ENCODE measurements around the gene MEN1.

Gene MEN1

GRCh38 chr11:64776425-64776824 is 33.9 kb downstream of the MEN1 start (continued):
- no peak for TF ChIP-seq CSDC2 (CRISPR knock-in tag; IDR thresholded peaks at IDR 0.05)
- no peak for TF ChIP-seq ESRRG (CRISPR knock-in tag; IDR thresholded peaks at IDR 0.05)
- TF ChIP-seq PPARA (CRISPR knock-in tag; IDR thresholded peaks at IDR 0.05; ENCODE audit: borderline replicate concordance), result no peak
- TF ChIP-seq ZFP30 (CRISPR knock-in tag; IDR thresholded peaks at IDR 0.05), result no peak
- no peak for TF ChIP-seq CSRNP3 (CRISPR knock-in tag; IDR thresholded peaks at IDR 0.05)

- ATAC-seq, result no peak
- TF ChIP-seq CSDC2 (CRISPR knock-in tag; IDR thresholded peaks at IDR 0.05) (no peak), TCF4 (CRISPR knock-in tag; IDR thresholded peaks at IDR 0.05; ENCODE audit: borderline replicate concordance) (no peak), SNAI2 (CRISPR knock-in tag; IDR thresholded peaks at IDR 0.05) (no peak), RARB (CRISPR knock-in tag; IDR thresholded peaks at IDR 0.05) (no peak), ZNF8 (CRISPR knock-in tag; IDR thresholded peaks at IDR 0.05) (no peak), ZFP30 (CRISPR knock-in tag; IDR thresholded peaks at IDR 0.05) (no peak), TSHZ2 (CRISPR knock-in tag; IDR thresholded peaks at IDR 0.05) (no peak), TOX (CRISPR knock-in tag; IDR thresholded peaks at IDR 0.05; ENCODE audit: borderline replicate concordance) (no peak), ZC3H10 (CRISPR knock-in tag; IDR thresholded peaks at IDR 0.05) (no peak), ZNF565 (CRISPR knock-in tag; conservative IDR thresholded peaks at IDR 0.05; ENCODE audit: low read depth) (no peak), PATZ1 (CRISPR knock-in tag; IDR thresholded peaks at IDR 0.05; ENCODE audit: borderline replicate concordance) (no peak)
Measured at GRCh38 chr11:64774144-64774543, 36.2 kb downstream of the MEN1 start.

GRCh38 chr11:64772303-64773018 is 37.9 kb downstream of the MEN1 start:
- ATAC-seq, result no peak
- TF ChIP-seq RARB (CRISPR knock-in tag; IDR thresholded peaks at IDR 0.05), result no peak
- no peak for TF ChIP-seq ZNF70 (CRISPR knock-in tag; IDR thresholded peaks at IDR 0.05)
- no peak for TF ChIP-seq TSHZ2 (CRISPR knock-in tag; IDR thresholded peaks at IDR 0.05)
- no peak for TF ChIP-seq ZFP3 (CRISPR knock-in tag; IDR thresholded peaks at IDR 0.05)
- no peak for TF ChIP-seq CSDC2 (CRISPR knock-in tag; IDR thresholded peaks at IDR 0.05)
- no peak for TF ChIP-seq PATZ1 (CRISPR knock-in tag; IDR thresholded peaks at IDR 0.05; ENCODE audit: borderline replicate concordance)
- TF ChIP-seq CREB5 (CRISPR knock-in tag; IDR thresholded peaks at IDR 0.05; ENCODE audit: low read depth), result no peak
- no peak for TF ChIP-seq POU6F1 (CRISPR knock-in tag; IDR thresholded peaks at IDR 0.05; ENCODE audit: borderline replicate concordance, low read depth)
- no peak for TF ChIP-seq CSRNP3 (CRISPR knock-in tag; IDR thresholded peaks at IDR 0.05)
- no peak for TF ChIP-seq ZNF8 (CRISPR knock-in tag; IDR thresholded peaks at IDR 0.05)
- no peak for TF ChIP-seq ZC3H10 (CRISPR knock-in tag; IDR thresholded peaks at IDR 0.05)
- no peak for TF ChIP-seq PPARA (CRISPR knock-in tag; IDR thresholded peaks at IDR 0.05; ENCODE audit: borderline replicate concordance)
- TF ChIP-seq ESRRG (CRISPR knock-in tag; IDR thresholded peaks at IDR 0.05), result no peak
- TF ChIP-seq GLIS3 (CRISPR knock-in tag; IDR thresholded peaks at IDR 0.05), result no peak
- TF ChIP-seq ZNF565 (CRISPR knock-in tag; conservative IDR thresholded peaks at IDR 0.05; ENCODE audit: low read depth), result no peak
- TF ChIP-seq ZFP30 (CRISPR knock-in tag; IDR thresholded peaks at IDR 0.05), result no peak
- no peak for TF ChIP-seq TCF4 (CRISPR knock-in tag; IDR thresholded peaks at IDR 0.05; ENCODE audit: borderline replicate concordance)
